Measurements from ENCODE around the gene ZSWIM8. TPM values are rescaled to one million over a fixed set of nuclear protein-coding genes. Genes with fewer than 3 reads are reported as not detected.

ZSWIM8 gene
- total RNA-seq, 1 experiment from 2014 or later = 59.1 TPM

- peaks cover 33% of the 10 kb centered on the region for H3K4me1 Mint-ChIP-seq
- ChIA-PET CTCF (interaction anchor here (1.2 kb wide), 1 partner anchor 10 kb away, joined by 3 read pairs; no protein-coding TSS in a partner anchor), POLR2A (no interaction called here)
- DNase-seq (ENCODE audit: low spot score) (no peak), ATAC-seq (no peak)
- H3K4me3 Mint-ChIP-seq = peak overlapping the region; percentile 99
- TF ChIP-seq CREM (CRISPR knock-in tag; IDR thresholded peaks at IDR 0.05) = no peak
- TF ChIP-seq RELA (CRISPR knock-in tag; IDR thresholded peaks at IDR 0.05; ENCODE audit: borderline replicate concordance) = no peak
- TF ChIP-seq ATF2 (CRISPR knock-in tag; IDR thresholded peaks at IDR 0.05; ENCODE audit: borderline replicate concordance, low read depth) = no peak
- no peak for TF ChIP-seq MXD4 (CRISPR knock-in tag; IDR thresholded peaks at IDR 0.05; ENCODE audit: borderline replicate concordance)
- TF ChIP-seq SMAD3 (CRISPR knock-in tag; IDR thresholded peaks at IDR 0.05; ENCODE audit: borderline replicate concordance) = no peak
- TF ChIP-seq NFATC4 (CRISPR knock-in tag; IDR thresholded peaks at IDR 0.05) = no peak
- no peak for TF ChIP-seq GTF2I (CRISPR knock-in tag; conservative IDR thresholded peaks at IDR 0.05)
- TF ChIP-seq JAZF1 (CRISPR knock-in tag; IDR thresholded peaks at IDR 0.05) = no peak
- TF ChIP-seq ATF1 (CRISPR knock-in tag; IDR thresholded peaks at IDR 0.05) = no peak
- no peak for TF ChIP-seq ZNF425 (CRISPR knock-in tag; conservative IDR thresholded peaks at IDR 0.05)
- no peak for TF ChIP-seq ATF6 (CRISPR knock-in tag; IDR thresholded peaks at IDR 0.05)
- TF ChIP-seq NR2C2 (CRISPR knock-in tag; IDR thresholded peaks at IDR 0.05) = no peak
- peaks cover 10% of the 10 kb centered on the region for H3K36me3 Mint-ChIP-seq
- no peaks in the 10 kb centered on the region for H3K27me3 Mint-ChIP-seq (ENCODE audit: low read depth)
- H3K27ac Mint-ChIP-seq = peak overlapping the region; percentile 99
- H3K9me3 Mint-ChIP-seq = no peaks in the 10 kb centered on the region
Observed at GRCh38 chr10:73782749-73783085, 2.7 kb upstream of the ZSWIM8 start.

- H3K4me1 Mint-ChIP-seq = peaks cover 24% of the 10 kb centered on the region
- DNase-seq (ENCODE audit: low spot score) = peak; percentile 43
- CTCF ChIA-PET = interaction anchor here (0.6 to 1.7 kb wide), 10 partner anchors 11 to 155 kb away, joined by 3 to 7 read pairs (median 4); a partner anchor contains a TSS
- TF ChIP-seq ZNF263 (CRISPR knock-in tag; IDR thresholded peaks at IDR 0.05; ENCODE audit: low read depth) (peak; percentile 68; the same call in 1 of the 2 replicates), TCF7 (CRISPR knock-in tag; IDR thresholded peaks at IDR 0.05; ENCODE audit: low read depth) (no peak)
- no peaks in the 10 kb centered on the region for H3K27me3 Mint-ChIP-seq (ENCODE audit: low read depth)
- H3K9me3 Mint-ChIP-seq = no peaks in the 10 kb centered on the region
- peaks cover 10% of the 10 kb centered on the region for H3K36me3 Mint-ChIP-seq
- POLR2A ChIA-PET = interaction anchor here (0.5 to 1.2 kb wide), 3 partner anchors 13 to 316 kb away, joined by 3 to 4 read pairs (median 3); a partner anchor contains a TSS
- peak; percentile 12 for ATAC-seq
- peak overlapping the region; percentile 50 for H3K27ac Mint-ChIP-seq
- peak overlapping the region; percentile 99 for H3K4me3 Mint-ChIP-seq
Observed at GRCh38 chr10:73785721-73786511, 510 bp downstream of the ZSWIM8 start.

- DNase-seq (ENCODE audit: low spot score) (no peak), ATAC-seq (no peak)
- Mint-ChIP-seq H3K4me3 (peak overlapping the region; percentile 77), H3K36me3 (peaks cover 16% of the 10 kb centered on the region), H3K9me3 (no peaks in the 10 kb centered on the region), H3K27ac (peak overlapping the region; percentile 50), H3K4me1 (peaks cover 20% of the 10 kb centered on the region), H3K27me3 (ENCODE audit: low read depth) (no peaks in the 10 kb centered on the region)
- ChIA-PET POLR2A (interaction anchor here (0.5 to 1.2 kb wide), 4 partner anchors 14 to 316 kb away, joined by 3 to 5 read pairs (median 4); a partner anchor contains a TSS), CTCF (interaction anchor here (0.6 to 1.7 kb wide), 8 partner anchors 12 to 154 kb away, joined by 3 to 7 read pairs (median 4); a partner anchor contains a TSS)
- TF ChIP-seq NFE2L1 (CRISPR knock-in tag; IDR thresholded peaks at IDR 0.05) = no peak
- no peak for TF ChIP-seq CBFB (CRISPR knock-in tag; IDR thresholded peaks at IDR 0.05; ENCODE audit: low read depth)
- TF ChIP-seq PRRX2 (CRISPR knock-in tag; IDR thresholded peaks at IDR 0.05) = no peak
- TF ChIP-seq ATF2 (CRISPR knock-in tag; IDR thresholded peaks at IDR 0.05; ENCODE audit: borderline replicate concordance, low read depth) = no peak
- TF ChIP-seq KAT7 (CRISPR knock-in tag; IDR thresholded peaks at IDR 0.05; ENCODE audit: borderline replicate concordance) = no peak
- no peak for TF ChIP-seq ZNF281 (CRISPR knock-in tag; IDR thresholded peaks at IDR 0.05)
- no peak for TF ChIP-seq OVOL2 (CRISPR knock-in tag; IDR thresholded peaks at IDR 0.05; ENCODE audit: borderline replicate concordance)
- no peak for TF ChIP-seq NFATC4 (CRISPR knock-in tag; IDR thresholded peaks at IDR 0.05)
Observed at GRCh38 chr10:73786512-73786885, 1.1 kb downstream of the ZSWIM8 start.

All from WTC11 (cell line).